Neural cell (in vitro differentiated cells): ENCODE data around the gene THBS1. TPM values are rescaled to one million over a fixed set of nuclear protein-coding genes. Genes with fewer than 3 reads are reported as not detected.

Experiments used
- H2AFZ ChIP-seq: fragments of 200-600, 300-800 bp; sonication (generic), shearing (Covaris generic); 2 replicates; pipeline ENCODE4 v1.6.0; 2014; ENCODE audit warnings: low read depth, mild to moderate bottlenecking, antibody characterized with exemption, low read length, moderate library complexity
- H3F3A ChIP-seq: fragments of 200-600 bp; shearing (Covaris generic); 2 replicates; pipeline ENCODE4 v1.6.1; 2016; ENCODE audit warnings: mild to moderate bottlenecking, moderate library complexity, mixed read lengths, antibody characterized with exemption, low read length; ENCODE audit not compliant: insufficient read depth, poor library complexity, severe bottlenecking
- H3K27ac ChIP-seq: fragments of 200-600, 300-800 bp; sonication (generic), shearing (Covaris generic); 2 replicates; pipeline ENCODE4 v1.5.1; 2014; ENCODE audit warnings: mild to moderate bottlenecking, low read length, moderate library complexity
- H3K27me3 ChIP-seq: fragments of 300-800, 200-600 bp; sonication (generic), shearing (Covaris generic); 2 replicates; pipeline ENCODE4 v1.6.0; 2014; ENCODE audit warnings: mild to moderate bottlenecking, low read depth, low read length, moderate library complexity; ENCODE audit not compliant: insufficient read depth
- H3K36me3 ChIP-seq: fragments of 300-800, 200-600 bp; sonication (generic), shearing (Covaris generic); 2 replicates; pipeline ENCODE4 v1.5.1; 2014; ENCODE audit warnings: mild to moderate bottlenecking, antibody characterized with exemption, low read length, moderate library complexity; ENCODE audit not compliant: insufficient read depth
- H3K4me2 ChIP-seq: fragments of 300-800, 200-600 bp; sonication (generic), shearing (Covaris generic); 2 replicates; pipeline ENCODE4 v1.6.0; 2014; ENCODE audit warnings: mild to moderate bottlenecking, low read length
- H3K4me3 ChIP-seq: fragments of 300-800, 200-600 bp; sonication (generic), shearing (Covaris generic); 2 replicates; pipeline ENCODE4 v1.5.1; 2014; ENCODE audit warnings: mild to moderate bottlenecking, low read length, moderate library complexity
- H3K79me2 ChIP-seq: fragments of 200-600 bp; shearing (Covaris generic); replicated peaks from 2 replicates; pipeline ENCODE4 v1.6.0; 2014; ENCODE audit warnings: mild to moderate bottlenecking, low read length, moderate library complexity; ENCODE audit not compliant: insufficient read depth
- H3K9ac ChIP-seq: fragments of 300-800, 200-600 bp; sonication (generic), shearing (Covaris generic); 2 replicates; pipeline ENCODE4 v1.6.1; 2016; ENCODE audit warnings: mild to moderate bottlenecking, low read length, mixed read lengths
- H3K9me2 ChIP-seq: fragments of 200-600 bp; shearing (Covaris generic); 2 replicates; pipeline ENCODE4 v1.6.1; 2016; ENCODE audit warnings: mild to moderate bottlenecking, low read length, mixed read lengths; ENCODE audit not compliant: insufficient read depth
- H3K9me3 ChIP-seq: fragments of 200-600, 300-800 bp; sonication (generic), shearing (Covaris generic); 2 replicates; pipeline ENCODE4 v1.6.1; 2016; ENCODE audit warnings: mild to moderate bottlenecking, mixed run types, low read length, moderate library complexity, mixed read lengths
- H4K20me1 ChIP-seq: fragments of 200-600 bp; shearing (Covaris generic); 2 replicates; pipeline ENCODE4 v1.6.1; 2016; ENCODE audit warnings: mild to moderate bottlenecking, mixed run types; ENCODE audit not compliant: insufficient read depth
- EP300 ChIP-seq: fragments of 450-650 bp; conservative IDR thresholded peaks from 2 replicates; pipeline ENCODE4 v1.6.1; 2014; ENCODE audit warnings: antibody characterized with exemption, mild to moderate bottlenecking, moderate library complexity; ENCODE audit not compliant: poor library complexity, severe bottlenecking
- EZH2 ChIP-seq: fragments of 200-600, 300-800 bp; shearing (Covaris generic), sonication (generic); IDR thresholded peaks from 2 replicates; pipeline ENCODE4 v1.6.1; 2014; ENCODE audit warnings: antibody characterized with exemption, low read length, borderline replicate concordance, mild to moderate bottlenecking; ENCODE audit not compliant: insufficient read depth, poor library complexity, severe bottlenecking
- MXI1 ChIP-seq: fragments of 450-650 bp; conservative IDR thresholded peaks from 2 replicates; pipeline ENCODE4 v1.6.1; 2014; ENCODE audit warnings: antibody characterized with exemption, mild to moderate bottlenecking; ENCODE audit not compliant: poor library complexity, severe bottlenecking
- POLR2AphosphoS5 ChIP-seq: IDR thresholded peaks from 2 replicates; pipeline ENCODE4 v1.6.1; 2012
- RAD21 ChIP-seq: fragments of 450-650 bp; conservative IDR thresholded peaks from 2 replicates; pipeline ENCODE4 v1.6.1; 2014; ENCODE audit warnings: antibody characterized with exemption, mild to moderate bottlenecking, moderate library complexity
- SMC3 ChIP-seq: fragments of 450-650 bp; conservative IDR thresholded peaks from 2 replicates; pipeline ENCODE4 v1.6.1; 2014; ENCODE audit warnings: antibody characterized with exemption, mild to moderate bottlenecking, moderate library complexity; ENCODE audit not compliant: poor library complexity
- TAF1 ChIP-seq: IDR thresholded peaks from 2 replicates; pipeline ENCODE4 v1.6.1; 2012; ENCODE audit warnings: low read depth
- polyA plus RNA-seq: library from polyadenylated mRNA; depleted of rRNA; stranded (reverse); fragments of >200 nt; gene quantifications from 2 replicates; pipeline ENCODE4 v1.2.3, GENCODE V29; 2014
- TF ChIP-seq, protein P1 (sequence below): IDR thresholded peaks from 2 replicates; pipeline ENCODE4 v1.6.1; 2012; ENCODE audit warnings: borderline replicate concordance
- TF ChIP-seq, protein P2 (sequence below): fragments of 450-650 bp; IDR thresholded peaks from 2 replicates; pipeline ENCODE4 v1.5.1; 2014; ENCODE audit warnings: antibody characterized with exemption, mild to moderate bottlenecking, moderate library complexity; ENCODE audit not compliant: poor library complexity, severe bottlenecking

Gene THBS1
- polyA plus RNA-seq, 1 donor from 2014 or later, result 0.22 TPM

DNA sequence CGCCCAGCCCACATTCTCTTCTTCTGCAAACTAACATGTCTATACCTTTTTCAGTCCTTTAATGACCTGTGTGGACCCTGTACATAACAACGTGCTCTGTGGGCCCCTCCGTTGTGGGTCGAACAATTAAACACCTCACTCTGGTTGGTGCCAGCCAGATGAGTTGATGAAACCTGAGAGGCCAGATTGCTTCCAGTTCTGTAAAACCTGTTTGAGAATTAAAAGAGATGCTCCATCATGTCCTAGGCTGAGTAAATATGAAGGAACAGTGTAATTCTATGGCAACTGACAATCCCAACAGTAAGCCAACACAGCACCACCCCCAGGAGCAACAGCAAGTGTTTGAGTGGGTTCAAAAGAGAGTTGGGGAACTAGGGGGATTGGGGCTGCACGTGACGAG, 5.7 kb upstream of the THBS1 start:
- H3K4me2 ChIP-seq, result no peak overlapping the region
- H3K9me3 ChIP-seq, result no peaks in the 10 kb centered on the region
- no peaks in the 10 kb centered on the region for H3K9me2 ChIP-seq
- no peak overlapping the region for H2AFZ ChIP-seq
- no peaks in the 10 kb centered on the region for H3F3A ChIP-seq
- H3K9ac ChIP-seq, result no peak overlapping the region
- peaks cover 4% of the 10 kb centered on the region for H3K79me2 ChIP-seq
- H3K36me3 ChIP-seq, result no peaks in the 10 kb centered on the region
- TF ChIP-seq RAD21, result no peak
- TF ChIP-seq MXI1, result no peak
- H4K20me1 ChIP-seq, result no peaks in the 10 kb centered on the region
- H3K27me3 ChIP-seq, result peaks cover 15% of the 10 kb centered on the region
- no peak overlapping the region for H3K4me3 ChIP-seq
- H3K27ac ChIP-seq, result no peak overlapping the region

DNA sequence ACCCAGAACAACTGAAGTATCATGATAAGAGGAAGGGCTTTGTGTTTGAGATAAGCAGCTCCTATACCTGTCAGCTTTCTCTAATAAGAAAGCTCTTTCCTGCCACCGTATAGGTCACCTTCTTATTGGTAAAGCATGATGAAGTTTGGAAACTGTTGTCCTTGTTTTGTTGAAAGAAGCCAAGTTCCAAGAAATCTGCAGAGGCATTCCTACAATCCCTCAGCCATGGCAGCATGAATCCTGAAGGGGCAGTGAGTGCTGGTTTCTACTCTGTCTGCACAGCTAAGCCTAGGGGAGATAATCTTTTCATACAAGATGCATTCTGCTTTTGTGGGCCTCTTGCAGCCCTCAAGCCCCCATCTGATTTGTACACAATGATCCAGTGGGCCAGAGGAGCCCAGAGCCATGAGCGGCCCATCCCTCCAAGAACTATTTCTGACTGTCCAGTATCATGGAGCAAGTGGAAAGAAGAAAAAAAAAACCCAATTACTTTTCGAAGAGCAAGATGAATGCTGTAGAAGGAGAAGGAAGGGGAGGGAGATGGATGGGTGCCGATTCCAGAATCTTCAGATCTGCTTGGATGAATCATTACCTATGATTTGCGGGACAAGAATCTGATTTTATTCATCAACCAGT, 1.9 kb upstream of the THBS1 start:
- Histone ChIP-seq H3K9ac (no peak overlapping the region), H3K79me2 (peaks cover 4% of the 10 kb centered on the region), H3K9me2 (no peaks in the 10 kb centered on the region), H3K27ac (no peak overlapping the region), H3K36me3 (no peaks in the 10 kb centered on the region), H2AFZ (no peak overlapping the region), H3K27me3 (peaks cover 31% of the 10 kb centered on the region), H3K4me2 (no peak overlapping the region), H3K4me3 (no peak overlapping the region), H3K9me3 (no peaks in the 10 kb centered on the region), H3F3A (no peaks in the 10 kb centered on the region), H4K20me1 (no peaks in the 10 kb centered on the region)
- no peak for TF ChIP-seq EZH2
- no peak for TF ChIP-seq RAD21
- TF ChIP-seq, protein P1, sequence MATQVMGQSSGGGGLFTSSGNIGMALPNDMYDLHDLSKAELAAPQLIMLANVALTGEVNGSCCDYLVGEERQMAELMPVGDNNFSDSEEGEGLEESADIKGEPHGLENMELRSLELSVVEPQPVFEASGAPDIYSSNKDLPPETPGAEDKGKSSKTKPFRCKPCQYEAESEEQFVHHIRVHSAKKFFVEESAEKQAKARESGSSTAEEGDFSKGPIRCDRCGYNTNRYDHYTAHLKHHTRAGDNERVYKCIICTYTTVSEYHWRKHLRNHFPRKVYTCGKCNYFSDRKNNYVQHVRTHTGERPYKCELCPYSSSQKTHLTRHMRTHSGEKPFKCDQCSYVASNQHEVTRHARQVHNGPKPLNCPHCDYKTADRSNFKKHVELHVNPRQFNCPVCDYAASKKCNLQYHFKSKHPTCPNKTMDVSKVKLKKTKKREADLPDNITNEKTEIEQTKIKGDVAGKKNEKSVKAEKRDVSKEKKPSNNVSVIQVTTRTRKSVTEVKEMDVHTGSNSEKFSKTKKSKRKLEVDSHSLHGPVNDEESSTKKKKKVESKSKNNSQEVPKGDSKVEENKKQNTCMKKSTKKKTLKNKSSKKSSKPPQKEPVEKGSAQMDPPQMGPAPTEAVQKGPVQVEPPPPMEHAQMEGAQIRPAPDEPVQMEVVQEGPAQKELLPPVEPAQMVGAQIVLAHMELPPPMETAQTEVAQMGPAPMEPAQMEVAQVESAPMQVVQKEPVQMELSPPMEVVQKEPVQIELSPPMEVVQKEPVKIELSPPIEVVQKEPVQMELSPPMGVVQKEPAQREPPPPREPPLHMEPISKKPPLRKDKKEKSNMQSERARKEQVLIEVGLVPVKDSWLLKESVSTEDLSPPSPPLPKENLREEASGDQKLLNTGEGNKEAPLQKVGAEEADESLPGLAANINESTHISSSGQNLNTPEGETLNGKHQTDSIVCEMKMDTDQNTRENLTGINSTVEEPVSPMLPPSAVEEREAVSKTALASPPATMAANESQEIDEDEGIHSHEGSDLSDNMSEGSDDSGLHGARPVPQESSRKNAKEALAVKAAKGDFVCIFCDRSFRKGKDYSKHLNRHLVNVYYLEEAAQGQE, result no peak
- no peak for TF ChIP-seq EP300
- no peak for TF ChIP-seq TAF1
- no peak for TF ChIP-seq POLR2AphosphoS5
- no peak for TF ChIP-seq MXI1
- no peak for TF ChIP-seq SMC3
- TF ChIP-seq, protein P2, sequence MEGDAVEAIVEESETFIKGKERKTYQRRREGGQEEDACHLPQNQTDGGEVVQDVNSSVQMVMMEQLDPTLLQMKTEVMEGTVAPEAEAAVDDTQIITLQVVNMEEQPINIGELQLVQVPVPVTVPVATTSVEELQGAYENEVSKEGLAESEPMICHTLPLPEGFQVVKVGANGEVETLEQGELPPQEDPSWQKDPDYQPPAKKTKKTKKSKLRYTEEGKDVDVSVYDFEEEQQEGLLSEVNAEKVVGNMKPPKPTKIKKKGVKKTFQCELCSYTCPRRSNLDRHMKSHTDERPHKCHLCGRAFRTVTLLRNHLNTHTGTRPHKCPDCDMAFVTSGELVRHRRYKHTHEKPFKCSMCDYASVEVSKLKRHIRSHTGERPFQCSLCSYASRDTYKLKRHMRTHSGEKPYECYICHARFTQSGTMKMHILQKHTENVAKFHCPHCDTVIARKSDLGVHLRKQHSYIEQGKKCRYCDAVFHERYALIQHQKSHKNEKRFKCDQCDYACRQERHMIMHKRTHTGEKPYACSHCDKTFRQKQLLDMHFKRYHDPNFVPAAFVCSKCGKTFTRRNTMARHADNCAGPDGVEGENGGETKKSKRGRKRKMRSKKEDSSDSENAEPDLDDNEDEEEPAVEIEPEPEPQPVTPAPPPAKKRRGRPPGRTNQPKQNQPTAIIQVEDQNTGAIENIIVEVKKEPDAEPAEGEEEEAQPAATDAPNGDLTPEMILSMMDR, result no peak
